ENCODE data around the gene TACO1.

Gene TACO1

GRCh38 chr17:63641692-63642448 lies 41.2 kb downstream of the TACO1 start:
- no peak for DNase-seq

- DNase-seq = no peak
Measured at GRCh38 chr17:63644846-63645245, 44.2 kb downstream of the TACO1 start.

DNA sequence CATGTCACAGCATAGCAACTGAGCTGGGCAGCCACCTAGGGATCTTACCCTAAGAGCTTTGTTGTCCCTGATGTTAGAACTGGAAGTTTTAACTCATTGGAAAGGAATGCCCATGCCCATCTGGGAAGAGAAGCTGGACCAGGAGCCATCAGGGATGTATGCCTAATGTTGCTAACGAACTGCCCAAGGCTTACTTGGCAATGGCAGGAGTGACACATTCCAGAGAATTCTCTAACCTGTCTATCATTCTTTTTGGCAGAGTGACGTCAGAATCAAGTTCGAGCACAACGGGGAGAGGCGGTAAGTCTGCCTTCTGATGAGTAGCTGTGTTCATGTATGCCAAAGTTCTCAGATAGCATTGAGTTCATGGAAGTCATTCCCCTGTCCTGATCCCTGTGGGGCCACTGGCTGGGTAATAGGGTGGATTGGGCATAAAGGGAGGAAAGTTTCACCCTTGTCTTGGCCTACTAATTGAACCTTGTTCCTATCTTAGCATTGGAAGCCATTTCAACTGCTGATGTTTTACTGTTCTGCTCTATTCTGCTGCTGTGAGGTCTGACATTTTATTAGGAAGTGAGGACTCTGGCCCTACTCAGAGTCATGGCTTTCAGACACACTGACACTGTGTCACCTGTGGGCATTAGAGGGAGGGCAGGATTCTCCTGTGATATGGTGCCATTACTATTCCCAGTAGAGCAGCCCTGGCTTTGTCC lies 45.2 kb downstream of the TACO1 start:
- DNase-seq = no peak

- DNase-seq = no peak
Measured at GRCh38 chr17:63646488-63646806, 45.8 kb downstream of the TACO1 start.

DNA sequence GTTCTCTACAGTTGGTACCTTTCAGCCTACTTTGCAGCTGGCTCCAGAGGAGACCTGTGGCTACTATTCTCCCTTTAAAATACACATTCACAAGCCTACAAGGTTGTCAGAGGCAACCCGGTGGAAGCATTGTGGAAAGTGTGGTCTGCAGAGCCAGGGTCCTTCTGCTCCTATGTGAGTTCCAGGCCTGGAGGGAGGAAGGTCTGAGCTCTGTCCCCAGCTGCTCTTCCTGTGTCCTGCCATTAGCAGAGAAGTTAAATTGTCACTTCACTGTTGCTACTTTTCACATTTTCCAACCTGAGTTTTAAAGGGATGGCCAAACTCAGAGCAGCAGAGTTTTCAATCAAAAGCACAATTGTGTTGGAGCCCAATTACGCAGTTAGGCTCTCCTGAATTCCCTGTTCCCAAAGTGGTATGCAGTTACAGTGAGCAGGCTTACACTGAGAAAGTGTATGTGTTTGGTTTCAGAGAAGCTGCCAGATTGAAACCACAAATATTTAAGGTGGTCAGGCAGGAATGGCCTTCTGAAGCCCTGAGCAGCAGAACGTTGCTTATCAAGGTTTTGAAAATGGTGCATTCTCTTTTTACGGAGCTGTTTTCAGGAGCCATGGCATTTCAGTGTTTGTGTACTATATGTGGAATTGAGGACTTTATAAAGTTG lies 46.5 kb downstream of the TACO1 start:
- no peak for DNase-seq

GRCh38 chr17:63647936-63648335 lies 47.2 kb downstream of the TACO1 start:
- DNase-seq = no peak

- DNase-seq = no peak
Measured at GRCh38 chr17:63649813-63650212, 49.1 kb downstream of the TACO1 start.

DNA sequence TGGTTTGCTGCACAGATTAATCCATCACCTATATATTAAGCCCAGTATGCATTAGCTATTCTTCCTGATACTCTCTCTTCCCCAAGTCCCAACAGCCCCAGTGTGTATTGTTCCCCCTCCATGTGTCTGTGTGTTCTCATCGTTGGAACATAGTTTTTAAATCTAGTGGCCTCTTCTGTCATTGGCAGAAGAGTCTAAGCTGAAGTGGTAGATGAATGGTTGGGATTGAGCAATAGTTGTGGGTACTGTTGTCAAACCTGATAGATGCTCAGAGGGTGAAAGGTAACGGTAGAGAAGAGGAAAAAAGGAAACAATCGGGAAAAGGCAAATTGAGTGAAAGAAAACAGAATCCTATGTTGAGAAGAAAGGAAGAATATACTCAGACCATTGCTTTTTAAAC lies 51.4 kb downstream of the TACO1 start:
- no peak for DNase-seq

GRCh38 chr17:63653050-63653449 lies 52.4 kb downstream of the TACO1 start:
- DNase-seq = no peak

DNA sequence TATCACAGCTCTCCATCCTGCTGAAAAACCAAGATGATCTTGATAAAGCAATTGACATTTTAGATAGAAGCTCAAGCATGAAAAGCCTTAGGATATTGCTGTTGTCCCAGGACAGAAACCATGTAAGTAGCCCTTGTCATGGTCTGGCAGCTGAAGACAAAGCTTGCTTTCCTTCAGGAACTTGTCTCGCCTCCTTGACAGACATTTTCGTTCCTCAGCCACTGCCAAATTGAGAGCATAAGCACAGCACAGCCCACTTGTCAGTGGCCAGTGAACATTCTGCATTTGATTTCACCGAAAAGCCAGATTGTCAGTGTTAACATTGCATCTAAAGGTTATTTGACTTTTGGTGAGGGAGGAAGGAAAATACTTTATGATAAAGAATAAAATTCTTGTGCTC lies 57.1 kb downstream of the TACO1 start:
- DNase-seq = no peak

Data from stimulated activated CD4-positive, alpha-beta T cell treated with anti-CD3 and anti-CD28 coated beads, Interleukin-2, amount 100 ng/mL, for 48 hours (primary cell).